ENCODE measurements around the gene SIM1.

DNA sequence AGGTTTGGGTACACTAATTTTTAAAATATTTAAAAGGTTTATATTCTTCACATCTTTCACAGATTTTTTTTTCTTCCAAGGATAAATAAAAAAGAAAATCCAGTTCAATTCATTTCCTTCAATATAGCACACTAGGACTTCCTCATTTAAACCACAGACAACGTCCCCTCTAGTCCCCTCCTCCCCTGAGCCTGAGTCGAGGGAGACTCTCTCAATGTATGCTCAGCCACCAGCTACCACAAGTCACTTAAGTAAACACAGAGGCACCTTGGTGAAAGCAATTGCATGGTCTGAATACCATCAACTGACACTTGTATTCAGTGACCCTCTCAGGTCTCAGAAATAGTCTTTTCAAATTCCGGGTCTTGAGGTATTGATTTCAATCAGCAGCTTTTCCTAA lies 88.6 kb downstream of the SIM1 start:
- TF ChIP-seq, protein P1, sequence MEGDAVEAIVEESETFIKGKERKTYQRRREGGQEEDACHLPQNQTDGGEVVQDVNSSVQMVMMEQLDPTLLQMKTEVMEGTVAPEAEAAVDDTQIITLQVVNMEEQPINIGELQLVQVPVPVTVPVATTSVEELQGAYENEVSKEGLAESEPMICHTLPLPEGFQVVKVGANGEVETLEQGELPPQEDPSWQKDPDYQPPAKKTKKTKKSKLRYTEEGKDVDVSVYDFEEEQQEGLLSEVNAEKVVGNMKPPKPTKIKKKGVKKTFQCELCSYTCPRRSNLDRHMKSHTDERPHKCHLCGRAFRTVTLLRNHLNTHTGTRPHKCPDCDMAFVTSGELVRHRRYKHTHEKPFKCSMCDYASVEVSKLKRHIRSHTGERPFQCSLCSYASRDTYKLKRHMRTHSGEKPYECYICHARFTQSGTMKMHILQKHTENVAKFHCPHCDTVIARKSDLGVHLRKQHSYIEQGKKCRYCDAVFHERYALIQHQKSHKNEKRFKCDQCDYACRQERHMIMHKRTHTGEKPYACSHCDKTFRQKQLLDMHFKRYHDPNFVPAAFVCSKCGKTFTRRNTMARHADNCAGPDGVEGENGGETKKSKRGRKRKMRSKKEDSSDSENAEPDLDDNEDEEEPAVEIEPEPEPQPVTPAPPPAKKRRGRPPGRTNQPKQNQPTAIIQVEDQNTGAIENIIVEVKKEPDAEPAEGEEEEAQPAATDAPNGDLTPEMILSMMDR (IDR thresholded peaks at IDR 0.05) = no peak
- TF ChIP-seq ZFX (IDR thresholded peaks at IDR 0.05; ENCODE audit: borderline replicate concordance) = no peak

Measured in 22Rv1 (cell line).